ENCODE measurements around the gene CCNJL.
A peak's percentile ranks its signal among the peaks of the same experiment; 100 is the strongest.

CCNJL gene

GRCh38 chr5:160285316-160285715 lies 27.0 kb downstream of the CCNJL start:
- no peak overlapping the region for H2BK120ac ChIP-seq (ENCODE audit: insufficient read depth, low read length, poor library complexity)
- no peak overlapping the region for H4K91ac ChIP-seq (ENCODE audit: low read depth, low read length)
- no peak overlapping the region for H3K4me2 ChIP-seq (ENCODE audit: low read length)
- H3K4ac ChIP-seq (ENCODE audit: low read depth, low read length) = no peak overlapping the region
- no peak overlapping the region for H3K4me3 ChIP-seq (ENCODE audit: low read depth, low read length)
- no peak overlapping the region for H2BK12ac ChIP-seq (ENCODE audit: low read length)
- no peaks in the 10 kb centered on the region for H3K9me3 ChIP-seq (ENCODE audit: insufficient read depth, low read depth, low read length)
- H3K9ac ChIP-seq (ENCODE audit: low read length) = no peak overlapping the region
- H3K79me1 ChIP-seq (ENCODE audit: low read length) = peaks cover 18% of the 10 kb centered on the region
- no peak overlapping the region for H2AK5ac ChIP-seq (ENCODE audit: low read length)
- no peak overlapping the region for H2BK5ac ChIP-seq (ENCODE audit: low read depth, low read length, poor library complexity)
- H3K27me3 ChIP-seq (ENCODE audit: insufficient read depth, low read length) = no peaks in the 10 kb centered on the region
- H3K36me3 ChIP-seq (ENCODE audit: control insufficient read depth in 1 of 2, insufficient read depth in 2 of 2, low read length in 2 of 2) = peaks cover 1 to 3% of the 10 kb centered on the region in 2 experiments
- no peak overlapping the region for H3K18ac ChIP-seq (ENCODE audit: low read length)
- no peak overlapping the region for H3K14ac ChIP-seq (ENCODE audit: low read length)
- H4K12ac ChIP-seq (ENCODE audit: low read depth, low read length) = no peak overlapping the region
- peaks cover 32 to 36% of the 10 kb centered on the region in 2 experiments for H3K4me1 ChIP-seq (ENCODE audit: control insufficient read depth in 1 of 2, insufficient read depth in 2 of 2, low read length in 2 of 2)
- DNase-seq = no peak
- peaks cover 2% of the 10 kb centered on the region for H3K79me2 ChIP-seq (ENCODE audit: control insufficient read depth, insufficient read depth, low read length, poor library complexity)
- H3K23ac ChIP-seq (ENCODE audit: low read length) = no peak overlapping the region
- no peak overlapping the region for H2AFZ ChIP-seq (ENCODE audit: insufficient read depth, low read length, poor library complexity)
- no CpG with 5 or more reads among the region's 2 CpGs for WGBS (ENCODE audit: extremely low coverage, insufficient coverage, insufficient read length)
- no peak overlapping the region for H3K27ac ChIP-seq (ENCODE audit: low read depth, low read length)
- no peak overlapping the region for H4K8ac ChIP-seq (ENCODE audit: low read depth, low read length)

GRCh38 chr5:160284291-160284873 lies 28.0 kb downstream of the CCNJL start:
- Histone ChIP-seq H3K36me3 (ENCODE audit: control insufficient read depth in 1 of 2, insufficient read depth in 2 of 2, low read length in 2 of 2) (peaks cover 9 to 10% of the 10 kb centered on the region in 2 experiments), H3K18ac (ENCODE audit: low read length) (no peak overlapping the region), H3K27ac (ENCODE audit: low read depth, low read length) (no peak overlapping the region), H4K91ac (ENCODE audit: low read depth, low read length) (no peak overlapping the region), H4K8ac (ENCODE audit: low read depth, low read length) (no peak overlapping the region), H3K4ac (ENCODE audit: low read depth, low read length) (no peak overlapping the region), H3K4me3 (ENCODE audit: low read depth, low read length) (no peak overlapping the region), H3K79me2 (ENCODE audit: control insufficient read depth, insufficient read depth, low read length, poor library complexity) (peaks cover 2% of the 10 kb centered on the region), H3K4me2 (ENCODE audit: low read length) (no peak overlapping the region), H3K79me1 (ENCODE audit: low read length) (peaks cover 22% of the 10 kb centered on the region), H3K14ac (ENCODE audit: low read length) (no peak overlapping the region), H3K4me1 (ENCODE audit: control insufficient read depth in 1 of 2, insufficient read depth in 2 of 2, low read length in 2 of 2) (peaks cover 33 to 34% of the 10 kb centered on the region in 2 experiments), H2AFZ (ENCODE audit: insufficient read depth, low read length, poor library complexity) (no peak overlapping the region), H3K23ac (ENCODE audit: low read length) (no peak overlapping the region), H3K9ac (ENCODE audit: low read length) (no peak overlapping the region), H2BK12ac (ENCODE audit: low read length) (no peak overlapping the region), H2AK5ac (ENCODE audit: low read length) (no peak overlapping the region), H3K9me3 (ENCODE audit: insufficient read depth, low read depth, low read length) (no peaks in the 10 kb centered on the region), H2BK5ac (ENCODE audit: low read depth, low read length, poor library complexity) (no peak overlapping the region), H3K27me3 (ENCODE audit: insufficient read depth, low read length) (no peaks in the 10 kb centered on the region), H4K12ac (ENCODE audit: low read depth, low read length) (no peak overlapping the region), H2BK120ac (ENCODE audit: insufficient read depth, low read length, poor library complexity) (no peak overlapping the region)
- WGBS (ENCODE audit: extremely low coverage, insufficient coverage, insufficient read length) = no CpG with 5 or more reads among the region's 4 CpGs
- DNase-seq = no peak

- Histone ChIP-seq H2BK120ac (ENCODE audit: insufficient read depth, low read length, poor library complexity) (no peak overlapping the region), H3K9me3 (ENCODE audit: insufficient read depth, low read depth, low read length) (peaks cover 1% of the 10 kb centered on the region), H2BK12ac (ENCODE audit: low read length) (no peak overlapping the region), H3K27ac (ENCODE audit: low read depth, low read length) (no peak overlapping the region), H3K4me2 (ENCODE audit: low read length) (no peak overlapping the region), H3K18ac (ENCODE audit: low read length) (no peak overlapping the region), H2AFZ (ENCODE audit: insufficient read depth, low read length, poor library complexity) (no peak overlapping the region), H2BK5ac (ENCODE audit: low read depth, low read length, poor library complexity) (no peak overlapping the region), H3K79me2 (ENCODE audit: control insufficient read depth, insufficient read depth, low read length, poor library complexity) (no peaks in the 10 kb centered on the region), H3K79me1 (ENCODE audit: low read length) (peaks cover 8% of the 10 kb centered on the region), H3K9ac (ENCODE audit: low read length) (no peak overlapping the region), H4K91ac (ENCODE audit: low read depth, low read length) (no peak overlapping the region), H3K36me3 (ENCODE audit: control insufficient read depth in 1 of 2, insufficient read depth in 2 of 2, low read length in 2 of 2) (peaks cover 12 to 15% of the 10 kb centered on the region in 2 experiments), H3K4me3 (ENCODE audit: low read depth, low read length) (no peak overlapping the region), H4K8ac (ENCODE audit: low read depth, low read length) (no peak overlapping the region), H4K12ac (ENCODE audit: low read depth, low read length) (no peak overlapping the region), H2AK5ac (ENCODE audit: low read length) (no peak overlapping the region), H3K23ac (ENCODE audit: low read length) (no peak overlapping the region), H3K4me1 (ENCODE audit: control insufficient read depth in 1 of 2, insufficient read depth in 2 of 2, low read length in 2 of 2) (peaks cover 21 to 28% of the 10 kb centered on the region in 2 experiments), H3K4ac (ENCODE audit: low read depth, low read length) (no peak overlapping the region), H3K14ac (ENCODE audit: low read length) (no peak overlapping the region), H3K27me3 (ENCODE audit: insufficient read depth, low read length) (no peaks in the 10 kb centered on the region)
- no CpG with 5 or more reads among the region's 2 CpGs for WGBS (ENCODE audit: extremely low coverage, insufficient coverage, insufficient read length)
- no peak for DNase-seq
Measured at GRCh38 chr5:160281275-160281674, 31.1 kb downstream of the CCNJL start.

- H2AK5ac ChIP-seq (ENCODE audit: low read length) = peak overlapping the region; percentile 13
- no peak overlapping the region for H3K14ac ChIP-seq (ENCODE audit: low read length)
- no peak overlapping the region for H2AFZ ChIP-seq (ENCODE audit: insufficient read depth, low read length, poor library complexity)
- no peak overlapping the region for H2BK5ac ChIP-seq (ENCODE audit: low read depth, low read length, poor library complexity)
- peak overlapping the region; percentile 67 for H2BK12ac ChIP-seq (ENCODE audit: low read length)
- H3K4me2 ChIP-seq (ENCODE audit: low read length) = no peak overlapping the region
- peaks cover 12 to 15% of the 10 kb centered on the region in 2 experiments for H3K36me3 ChIP-seq (ENCODE audit: control insufficient read depth in 1 of 2, insufficient read depth in 2 of 2, low read length in 2 of 2)
- H4K8ac ChIP-seq (ENCODE audit: low read depth, low read length) = peak overlapping the region; percentile 42
- peak overlapping the region; percentile 26 for H4K91ac ChIP-seq (ENCODE audit: low read depth, low read length)
- DNase-seq = no peak
- H3K9me3 ChIP-seq (ENCODE audit: insufficient read depth, low read depth, low read length) = peaks cover 1% of the 10 kb centered on the region
- no peak overlapping the region for H3K4ac ChIP-seq (ENCODE audit: low read depth, low read length)
- no peak overlapping the region for H3K23ac ChIP-seq (ENCODE audit: low read length)
- peak overlapping the region; percentile 71 for H3K18ac ChIP-seq (ENCODE audit: low read length)
- peak overlapping the region; percentile 7 for H2BK120ac ChIP-seq (ENCODE audit: insufficient read depth, low read length, poor library complexity)
- H3K79me1 ChIP-seq (ENCODE audit: low read length) = peaks cover 9% of the 10 kb centered on the region
- peaks cover 16 to 23% of the 10 kb centered on the region in 2 experiments for H3K4me1 ChIP-seq (ENCODE audit: control insufficient read depth in 1 of 2, insufficient read depth in 2 of 2, low read length in 2 of 2)
- H3K79me2 ChIP-seq (ENCODE audit: control insufficient read depth, insufficient read depth, low read length, poor library complexity) = no peaks in the 10 kb centered on the region
- H4K12ac ChIP-seq (ENCODE audit: low read depth, low read length) = no peak overlapping the region
- H3K4me3 ChIP-seq (ENCODE audit: low read depth, low read length) = no peak overlapping the region
- no CpG with 5 or more reads among the region's 26 CpGs for WGBS (ENCODE audit: extremely low coverage, insufficient coverage, insufficient read length)
- no peak overlapping the region for H3K9ac ChIP-seq (ENCODE audit: low read length)
- H3K27me3 ChIP-seq (ENCODE audit: insufficient read depth, low read length) = no peaks in the 10 kb centered on the region
- peak overlapping the region; percentile 5 for H3K27ac ChIP-seq (ENCODE audit: low read depth, low read length)
Measured at GRCh38 chr5:160280384-160281095, 31.8 kb downstream of the CCNJL start.
